GM18511 (cell line): ENCODE data around the gene SLC37A4.
A peak's percentile ranks its signal among the peaks of the same experiment; 100 is the strongest.
"Not testable (repeated sequence)": the region's sequence is repeated elsewhere in the genome, so short reads cannot be mapped to it uniquely, and the experiment has no call there.

Experiments
- ATAC-seq: cut with Tn5 transposase; IDR thresholded peaks from one replicate; pipeline ENCODE4 v1.9.1; 2021; ENCODE audit warnings: mild to moderate bottlenecking, moderate library complexity; ENCODE audit not compliant: unreplicated experiment

SLC37A4 gene

GRCh38 chr11:119030329-119031047 lies at the start of gene SLC37A4:
Gene SLC37A4, minus strand, starts transcription at chr11:119030877.
- peak; percentile 80 for ATAC-seq

- ATAC-seq, result no peak
Measured at GRCh38 chr11:119078675-119079420, 48.2 kb upstream of the SLC37A4 start.

GRCh38 chr11:119077839-119078238 lies 47.2 kb upstream of the SLC37A4 start:
- ATAC-seq, result no peak

- ATAC-seq, result peak; percentile 91
Measured at GRCh38 chr11:119067371-119068222, 36.9 kb upstream of the SLC37A4 start, which contains the start of gene VPS11. Gene VPS11, plus strand, starts transcription at chr11:119067818. Its CDS starts 6 bp downstream, at chr11:119067824.

GRCh38 chr11:119065369-119065768 lies 34.7 kb upstream of the SLC37A4 start:
- no peak for ATAC-seq

GRCh38 chr11:119062779-119063178 lies 32.1 kb upstream of the SLC37A4 start:
- ATAC-seq, result no peak

GRCh38 chr11:119061256-119061655 lies 30.6 kb upstream of the SLC37A4 start:
- ATAC-seq, result no peak

DNA sequence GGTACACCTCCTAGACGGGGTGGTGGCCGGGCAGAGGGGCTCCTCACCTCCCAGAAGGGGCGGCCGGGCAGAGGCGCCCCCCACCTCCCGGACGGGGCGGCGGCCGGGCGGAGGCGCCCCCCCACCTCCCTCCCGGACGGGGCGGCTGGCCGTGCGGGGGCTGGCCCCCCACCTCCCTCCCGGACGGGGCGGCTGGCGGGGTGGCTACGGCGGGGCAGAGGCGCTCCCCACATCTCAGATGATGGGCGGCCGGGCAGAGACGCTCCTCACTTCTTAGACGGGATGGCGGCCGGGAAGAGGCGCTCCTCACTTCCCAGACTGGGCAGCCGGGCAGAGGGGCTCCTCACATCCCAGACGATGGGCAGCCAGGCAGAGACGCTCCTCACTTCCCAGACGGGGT lies 28.5 kb upstream of the SLC37A4 start:
- ATAC-seq, result not testable (repeated sequence)

DNA sequence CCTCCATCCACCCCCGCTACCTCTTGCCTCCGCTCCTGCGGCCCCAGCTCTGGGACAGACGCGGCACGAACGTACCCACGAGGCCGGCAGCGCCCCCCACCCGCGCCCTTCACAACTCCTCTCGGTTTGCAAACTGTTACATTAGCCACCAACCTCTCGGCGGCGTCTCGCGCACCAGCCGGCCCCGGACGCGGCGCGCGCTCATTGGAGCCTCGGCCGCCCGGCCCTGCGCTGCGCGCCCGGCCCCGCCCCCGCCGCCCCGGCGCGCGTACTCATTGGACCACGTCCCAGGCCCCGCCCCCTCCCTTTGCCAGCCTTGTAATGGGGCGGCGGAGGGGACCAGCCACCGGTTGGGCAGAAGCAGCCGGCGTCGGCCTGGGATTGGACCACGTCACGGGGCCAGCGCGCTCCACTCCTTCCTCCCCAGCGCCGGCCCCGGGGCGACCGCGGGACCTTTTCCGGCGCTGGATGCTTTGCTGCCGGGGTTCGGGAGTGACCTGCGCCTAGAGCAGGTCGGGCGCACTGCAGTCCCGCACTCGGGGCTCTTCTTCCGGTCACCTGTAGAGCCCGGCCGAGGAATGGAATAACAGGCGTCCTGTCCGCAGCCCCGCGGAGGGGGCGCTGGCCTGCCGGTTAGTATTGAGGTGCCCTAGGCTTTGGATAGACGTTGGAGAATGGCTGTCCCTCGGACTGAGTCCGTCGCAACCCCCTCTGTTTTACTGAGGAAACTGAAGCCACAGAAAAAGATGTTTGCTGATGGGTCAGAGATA lies 26.5 kb upstream of the SLC37A4 start, which contains the start of gene HYOU1:
Gene HYOU1 (minus strand): TSS at position 206 of the 770 bp plus-strand sequence. CDS start 1,045 bp downstream, outside the sequence.
- peak; percentile 94 for ATAC-seq

GRCh38 chr11:119056421-119056999 lies 25.8 kb upstream of the SLC37A4 start:
- peak; percentile 19 for ATAC-seq

DNA sequence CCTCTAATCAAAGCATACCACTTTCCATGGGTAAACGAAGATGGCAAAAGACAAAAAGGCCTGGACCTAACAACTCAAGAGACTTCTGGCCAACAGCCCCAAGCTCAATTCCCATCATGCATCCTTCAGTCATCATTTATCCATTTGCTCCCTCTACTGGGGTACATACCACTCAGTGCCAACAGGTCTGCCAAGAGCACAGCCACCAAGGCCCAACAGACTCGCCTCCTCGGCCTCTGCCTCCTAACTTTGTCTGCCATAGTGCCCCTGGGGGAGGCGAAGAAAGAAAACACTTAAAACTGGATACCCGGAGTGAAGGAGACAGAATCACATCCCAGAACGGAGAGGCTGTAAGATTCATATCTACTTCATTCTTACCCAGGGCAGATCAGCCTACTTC lies 25.2 kb upstream of the SLC37A4 start:
- no peak for ATAC-seq

GRCh38 chr11:119054418-119054817 lies 23.7 kb upstream of the SLC37A4 start:
- ATAC-seq, result no peak

GRCh38 chr11:119052163-119052814 lies 21.6 kb upstream of the SLC37A4 start:
- ATAC-seq, result no peak

- peak; percentile 72 for ATAC-seq
Measured at GRCh38 chr11:119051440-119052162, 20.9 kb upstream of the SLC37A4 start.

GRCh38 chr11:119049081-119049480 lies 18.4 kb upstream of the SLC37A4 start:
- ATAC-seq, result no peak

GRCh38 chr11:119048644-119049043 lies 18.0 kb upstream of the SLC37A4 start:
- ATAC-seq, result no peak

DNA sequence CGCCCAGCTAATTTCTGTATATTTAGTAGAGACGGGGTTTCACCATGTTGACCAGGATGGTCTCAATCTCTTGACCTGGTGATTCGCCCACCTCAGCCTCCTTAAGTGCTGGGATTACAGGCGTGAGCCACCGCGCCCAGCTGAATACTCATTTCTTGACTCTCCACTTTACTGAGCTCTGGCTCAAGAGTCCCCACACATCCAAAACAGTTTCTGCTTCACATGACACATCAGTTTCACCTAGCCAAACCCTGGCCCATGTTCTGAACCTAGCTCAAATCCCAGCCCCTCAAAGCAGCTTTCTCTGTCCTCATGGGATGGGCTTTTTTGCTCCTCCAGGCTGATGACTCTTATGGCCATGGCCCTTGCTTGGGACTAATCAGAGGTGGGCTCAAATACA lies 16.5 kb upstream of the SLC37A4 start:
- ATAC-seq, result no peak

- ATAC-seq, result no peak
Measured at GRCh38 chr11:119046489-119046888, 15.8 kb upstream of the SLC37A4 start.

- ATAC-seq, result no peak
Measured at GRCh38 chr11:119044708-119045107, 14.0 kb upstream of the SLC37A4 start.
